NCI-H82 treated with DMSO at 0.1 percent for 48 hours (cell line): ENCODE results near the gene MTARC2.
"Not testable (repeated sequence)": the region's sequence is repeated elsewhere in the genome, so short reads cannot be mapped to it uniquely, and the experiment has no call there.

Source experiments
- DNase-seq: peaks from one replicate; lab custom pipeline; 2025; ENCODE audit not compliant: unreplicated experiment; lab: John Stamatoyannopoulos, UW

Gene MTARC2

DNA sequence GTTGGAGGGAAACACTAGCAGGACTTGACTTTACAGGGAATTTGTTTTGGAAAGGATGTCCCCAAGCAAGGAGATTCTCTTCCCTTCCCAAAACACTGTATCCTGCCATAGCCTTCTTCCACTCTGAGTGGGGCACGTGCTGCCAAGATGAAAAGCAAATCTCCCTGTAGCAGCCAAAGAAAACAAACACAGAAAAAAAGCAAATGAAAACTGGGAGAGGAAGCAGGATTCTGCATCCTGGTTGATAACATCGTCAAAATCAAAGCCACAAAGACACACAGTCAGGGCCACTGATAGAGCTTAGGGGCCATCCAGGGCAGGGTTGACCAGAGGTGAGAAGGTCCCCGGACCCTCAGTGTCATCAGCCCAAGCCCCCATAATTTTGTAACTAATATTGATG, 16.0 kb upstream of the MTARC2 start:
- no peak for DNase-seq

DNA sequence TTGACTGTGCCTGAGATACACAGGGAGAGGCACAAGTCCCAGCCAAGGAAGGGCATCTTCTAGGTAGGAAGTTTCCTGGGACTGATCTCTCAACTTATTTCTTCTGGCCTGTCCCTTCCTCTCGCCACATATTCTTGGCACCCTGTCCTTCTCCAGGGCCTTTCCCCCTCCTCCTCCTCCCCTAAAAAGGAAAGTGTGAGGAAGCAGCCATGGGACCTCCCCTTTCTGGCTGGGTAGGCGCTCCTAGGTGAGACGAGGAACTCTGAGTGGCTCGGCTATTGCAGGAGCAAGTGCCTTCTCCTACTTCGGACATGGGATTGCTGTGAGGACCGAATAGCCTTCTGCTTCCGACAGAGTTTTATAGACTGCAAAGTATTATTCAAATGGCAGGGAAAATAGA, 15.5 kb upstream of the MTARC2 start:
- DNase-seq: no peak

DNA sequence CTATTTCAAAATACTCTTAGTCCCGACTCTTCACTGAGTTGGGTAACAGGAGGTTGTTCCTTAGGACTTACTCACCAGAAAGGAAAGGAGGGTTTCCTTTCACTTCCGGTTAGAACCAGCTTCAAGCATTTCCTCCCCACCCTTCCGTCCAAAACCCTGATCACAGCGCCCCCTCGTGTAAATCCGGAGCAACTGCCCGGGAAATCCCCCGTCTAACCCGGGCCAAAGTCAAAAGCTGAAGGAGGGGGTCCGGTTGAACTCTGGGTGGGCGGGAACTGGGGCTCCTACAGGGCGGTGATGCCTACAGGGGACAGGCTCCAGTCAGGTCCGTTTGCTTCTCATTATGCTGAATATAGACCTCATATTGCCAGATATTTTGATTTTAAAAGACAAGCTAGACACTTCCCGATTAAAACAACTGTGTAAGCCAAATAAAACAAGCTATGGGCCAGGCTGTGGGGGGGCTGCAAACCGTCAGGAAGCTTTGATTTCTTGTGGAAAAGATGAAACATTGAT, 15.0 kb upstream of the MTARC2 start:
- DNase-seq: peak; percentile 74

DNA sequence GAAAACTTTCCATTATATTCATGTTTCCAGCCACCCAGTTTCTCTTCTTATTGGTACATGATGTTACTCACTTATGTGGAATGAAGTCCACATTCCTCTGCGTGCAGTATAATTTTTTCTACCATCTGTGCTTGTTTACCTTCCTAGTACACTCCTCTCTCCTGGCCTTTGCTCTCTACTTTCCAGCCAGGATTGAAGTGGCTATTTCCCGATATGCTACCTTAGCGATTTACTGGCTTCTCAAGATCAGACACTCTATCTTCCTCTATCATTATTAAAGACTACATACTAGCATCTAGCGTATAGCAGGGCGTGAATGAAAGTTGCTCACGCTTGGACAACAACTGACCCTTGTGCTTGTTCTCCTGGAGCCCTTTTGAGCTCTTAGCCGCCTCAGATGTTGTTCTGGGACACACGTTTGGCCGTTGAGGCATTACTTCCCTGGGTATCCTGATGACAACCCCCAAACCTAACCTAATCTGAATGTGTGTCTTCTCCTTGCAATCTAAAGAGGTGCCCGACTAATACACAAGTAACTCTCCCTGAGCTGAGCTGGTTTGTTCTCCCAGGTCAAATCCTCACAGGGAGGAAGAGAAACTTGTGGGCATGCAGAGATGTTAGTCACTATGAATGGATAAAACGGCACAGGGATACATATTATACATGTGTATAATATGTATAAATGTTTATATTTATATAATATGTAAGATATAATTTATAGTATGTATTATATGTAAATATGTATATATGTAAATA, 13.4 kb upstream of the MTARC2 start:
- no peak for DNase-seq

DNA sequence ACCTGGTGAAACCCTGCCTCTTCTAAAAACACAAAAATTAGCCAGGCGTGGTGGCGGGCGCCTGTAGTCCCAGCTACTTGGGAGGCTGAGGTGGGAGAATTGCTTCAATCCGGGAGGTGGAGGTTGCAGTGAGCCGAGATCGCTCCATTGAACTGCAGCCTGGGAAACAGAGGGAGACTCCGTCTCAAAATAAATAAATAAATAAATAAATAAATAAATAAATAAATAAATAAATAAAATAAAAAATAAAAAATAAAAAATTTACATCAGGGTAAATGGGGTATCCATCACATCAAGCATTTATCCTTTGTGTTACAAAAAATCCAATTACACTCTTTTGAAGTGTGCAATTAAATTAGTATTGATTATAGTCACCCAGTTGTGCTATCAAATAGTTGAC, 11.8 kb upstream of the MTARC2 start:
- not testable (repeated sequence) for DNase-seq

DNA sequence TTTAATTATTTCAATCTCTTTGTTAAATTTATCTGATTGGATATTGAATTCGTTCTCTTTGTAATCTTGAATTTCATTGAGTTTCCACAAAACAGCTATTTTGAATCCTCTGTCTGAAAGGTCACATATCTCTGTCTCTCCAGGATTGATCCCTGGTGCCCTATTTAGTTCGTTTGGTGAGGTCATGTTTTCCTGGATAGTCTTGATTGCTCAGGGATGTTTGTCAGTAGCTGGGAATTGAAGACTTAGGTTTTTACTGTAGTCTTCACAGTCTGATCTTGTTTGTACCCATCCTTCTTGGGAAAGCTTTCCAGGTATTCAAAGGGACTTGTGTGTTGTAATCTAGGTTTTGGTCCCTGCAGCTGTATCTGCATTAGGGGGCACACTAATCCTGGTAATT, 6.8 kb upstream of the MTARC2 start:
- DNase-seq: no peak

DNA sequence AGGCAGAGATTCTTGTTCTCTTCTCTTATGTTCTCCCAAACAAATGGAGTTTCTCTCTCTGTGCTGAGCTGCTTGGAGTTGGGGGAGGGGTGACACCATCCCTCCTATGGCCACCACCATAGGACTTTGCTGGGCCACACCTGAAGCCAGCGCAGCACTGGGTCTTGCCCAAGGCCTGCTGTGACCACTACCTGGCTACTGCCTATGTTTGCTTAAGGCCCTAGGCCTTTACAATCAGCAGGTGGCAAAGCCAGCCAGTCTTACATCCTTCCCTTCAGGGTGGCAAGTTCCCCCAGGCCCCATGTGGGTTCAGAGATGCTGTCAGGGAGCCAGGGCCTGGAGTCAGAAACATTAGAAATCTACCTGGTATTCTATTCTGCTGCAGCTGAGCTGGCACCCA, 6.3 kb upstream of the MTARC2 start:
- DNase-seq: no peak

DNA sequence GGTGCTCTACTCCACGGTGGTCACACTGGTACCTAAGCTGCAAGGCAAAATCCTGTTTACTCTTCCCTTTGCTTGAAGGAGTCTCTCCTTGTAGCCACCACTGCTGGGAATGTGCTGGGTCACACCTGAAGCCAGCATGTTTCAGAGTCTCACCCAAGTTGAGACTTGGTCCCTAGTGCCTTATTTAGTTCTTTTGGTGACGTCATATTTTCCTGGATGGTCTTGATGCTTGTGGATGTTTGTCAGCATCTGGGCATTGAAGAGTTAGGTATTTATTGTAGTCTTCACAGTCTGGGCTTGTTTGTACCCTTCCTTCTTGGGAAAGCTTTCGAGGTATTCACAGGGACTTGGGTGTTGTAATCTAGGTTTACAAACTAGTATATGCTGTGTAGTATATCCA, 5.6 kb upstream of the MTARC2 start:
- DNase-seq: no peak

DNA sequence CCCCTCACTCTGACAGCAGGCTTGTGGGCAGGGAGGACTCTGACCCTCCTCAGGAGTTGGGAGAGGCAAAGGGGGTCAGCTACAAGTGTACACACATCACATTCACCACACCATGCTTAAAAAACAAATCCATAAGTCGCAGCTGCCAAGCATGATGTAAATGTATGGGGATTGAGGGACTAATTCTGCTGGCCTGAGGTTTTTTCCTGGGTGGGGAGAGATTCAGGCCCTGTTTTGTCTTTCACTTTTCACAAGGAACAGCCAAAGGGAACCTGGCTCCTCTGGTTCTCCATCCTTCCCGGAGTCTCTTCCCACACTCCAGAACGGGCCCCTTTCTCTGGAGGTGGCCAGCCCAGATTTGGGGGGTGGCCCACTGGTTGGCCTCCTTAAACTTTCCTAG, 1.3 kb upstream of the MTARC2 start:
- no peak for DNase-seq

DNA sequence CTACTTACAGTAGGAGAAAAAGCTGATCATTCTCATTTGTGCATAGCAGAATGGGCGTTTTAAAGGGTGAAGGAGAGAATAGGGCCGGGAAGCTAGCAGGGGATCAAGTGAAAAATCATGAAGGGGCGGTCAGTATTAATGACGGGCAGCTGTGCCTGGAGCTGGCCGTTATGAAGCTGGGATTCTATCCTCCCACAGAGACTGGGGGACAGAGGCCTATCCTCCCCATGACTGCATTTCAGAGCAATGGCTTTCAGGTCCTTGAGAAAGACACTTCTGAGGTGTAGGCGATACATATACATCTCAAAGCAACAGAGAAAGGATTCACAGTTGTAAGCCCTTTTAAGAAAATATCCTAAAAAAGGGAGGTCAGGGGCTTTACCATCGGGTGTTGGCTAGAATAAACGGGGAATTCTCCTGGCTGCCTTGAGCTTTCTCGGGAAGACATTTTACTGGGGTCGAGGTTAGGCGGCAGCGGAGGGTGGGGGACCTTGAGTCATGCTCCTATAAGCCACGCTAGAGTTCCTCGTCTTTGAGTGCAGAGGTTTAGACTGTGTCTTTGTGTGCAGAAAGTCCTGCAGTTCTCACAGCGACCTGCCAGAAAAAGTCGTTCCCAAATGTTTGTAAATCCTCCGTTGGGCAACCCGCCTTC, 559 bp upstream of the MTARC2 start:
- DNase-seq: no peak

DNA sequence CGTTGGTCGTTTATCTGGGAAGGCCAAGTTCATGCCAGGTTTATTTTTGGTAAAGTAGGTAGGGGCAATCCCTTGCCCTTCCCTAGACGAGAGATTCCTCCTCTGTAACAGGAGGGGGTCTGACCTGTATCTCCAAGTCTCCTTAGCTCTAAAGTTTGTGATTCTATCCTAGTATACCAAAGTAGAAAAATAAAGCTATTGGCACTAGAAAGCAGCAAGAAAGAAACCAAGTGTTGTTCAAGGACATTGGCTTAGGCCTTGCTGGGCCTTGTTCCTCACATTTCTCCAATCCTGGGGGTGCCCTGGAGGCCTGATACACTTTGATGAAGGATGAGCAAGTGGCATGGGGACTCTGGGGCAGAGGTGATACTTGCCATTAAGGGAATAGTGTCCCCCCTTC, 814 bp downstream of the MTARC2 start:
- DNase-seq: no peak

DNA sequence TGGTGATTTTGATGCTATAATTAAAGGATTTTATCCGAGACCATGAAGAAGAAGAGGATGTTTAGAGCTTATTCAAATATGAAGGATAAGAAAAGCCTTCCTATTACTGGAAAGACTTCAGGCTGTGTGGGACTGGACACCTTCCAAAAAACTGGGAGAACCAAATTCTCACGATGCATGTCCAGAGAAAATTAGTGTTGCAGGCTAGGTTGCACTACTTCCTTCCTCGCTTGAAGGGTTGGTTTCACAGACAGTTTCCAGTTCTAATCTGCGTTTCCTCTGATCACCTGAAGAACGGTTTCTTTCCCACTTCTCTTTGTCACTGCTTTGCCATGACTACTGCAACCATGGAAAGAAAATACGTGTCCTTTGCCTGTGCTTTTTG, 2.0 kb downstream of the MTARC2 start:
- DNase-seq: no peak

DNA sequence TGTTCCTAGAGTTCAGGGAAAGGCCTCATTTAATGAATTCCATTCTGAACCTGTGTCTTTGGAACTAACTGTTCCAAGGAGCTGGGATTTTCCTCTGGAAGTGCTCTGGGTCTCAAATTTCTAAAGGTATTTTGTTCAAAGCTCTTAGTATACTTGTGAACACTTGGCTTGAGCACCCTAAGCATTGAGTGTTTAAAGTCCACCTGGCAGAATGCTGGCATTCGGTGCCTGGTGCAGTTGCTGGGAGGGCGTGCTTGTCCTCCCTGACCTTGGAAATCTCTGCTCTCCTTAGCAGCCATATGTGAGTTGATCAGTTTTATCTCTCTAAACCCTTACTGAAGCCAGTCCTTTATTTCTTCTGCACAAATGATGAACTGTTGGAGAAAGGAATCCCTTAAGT, 3.0 kb downstream of the MTARC2 start:
- no peak for DNase-seq

DNA sequence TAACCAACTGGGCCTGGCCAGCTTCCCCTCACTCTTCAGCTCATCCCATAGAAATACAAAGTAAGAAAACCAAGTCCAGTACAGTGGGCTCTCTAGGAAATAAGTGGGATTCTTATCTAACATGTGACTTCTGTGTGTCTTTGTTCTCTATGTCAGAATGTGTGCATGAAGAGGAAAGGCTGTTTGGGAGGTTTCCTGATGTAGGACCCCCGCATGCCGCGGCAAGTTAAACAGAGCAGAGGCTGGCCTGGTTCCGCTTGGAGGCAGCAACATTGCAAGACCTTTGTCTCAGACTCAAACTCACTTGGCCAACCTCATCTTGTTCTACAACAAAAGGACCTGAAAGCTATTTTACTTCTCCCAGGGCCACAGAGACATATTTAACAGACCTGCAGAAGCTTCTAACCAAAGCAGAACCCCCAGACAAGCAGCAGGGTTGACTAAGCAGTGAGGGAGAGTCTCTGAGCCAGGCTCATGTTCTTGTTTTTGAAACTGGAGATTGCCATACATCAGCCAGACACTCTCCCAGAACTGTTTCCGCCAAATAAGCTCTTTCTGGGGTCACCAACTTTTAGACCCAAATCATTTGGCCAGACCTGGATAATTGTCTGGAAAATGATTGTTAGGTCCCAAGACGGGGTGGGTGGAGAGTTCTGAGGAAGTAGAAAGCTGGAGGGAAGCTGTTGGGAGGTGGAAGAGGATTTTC, 6.2 kb downstream of the MTARC2 start:
- DNase-seq: no peak

DNA sequence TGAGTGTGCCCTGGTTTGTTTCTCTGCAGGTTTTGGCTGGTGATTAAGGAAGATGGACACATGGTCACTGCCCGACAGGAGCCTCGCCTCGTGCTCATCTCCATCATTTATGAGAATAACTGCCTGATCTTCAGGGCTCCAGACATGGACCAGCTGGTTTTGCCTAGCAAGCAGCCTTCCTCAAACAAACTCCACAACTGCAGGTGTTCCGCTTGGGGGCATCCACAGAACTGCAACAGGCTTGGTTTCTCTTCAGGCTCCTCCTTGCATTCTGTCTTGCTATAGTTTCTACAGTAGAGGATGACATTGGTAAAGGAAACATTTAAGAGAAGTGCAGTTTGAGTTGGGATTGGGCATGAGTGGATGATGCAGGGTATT, 6.8 kb downstream of the MTARC2 start:
- no peak for DNase-seq

DNA sequence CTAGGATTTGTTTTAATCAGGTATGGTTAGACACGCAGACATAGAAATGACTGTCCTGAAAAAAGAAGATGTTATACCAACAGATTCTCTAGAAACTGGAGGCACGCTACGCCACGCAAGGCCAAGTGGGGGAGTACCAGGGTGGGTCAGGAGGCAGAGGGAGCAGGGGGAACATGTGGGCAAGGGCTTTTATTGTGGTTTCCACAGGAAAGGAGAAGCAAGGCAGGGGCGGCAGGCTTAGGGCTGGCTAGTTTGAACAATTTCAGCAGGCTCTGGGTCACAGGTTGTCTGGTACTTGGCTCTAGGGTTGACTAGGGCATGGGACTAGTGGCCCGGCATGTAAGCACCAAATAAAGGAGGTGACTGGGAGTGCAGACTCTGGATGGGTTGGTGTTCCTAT, 7.2 kb downstream of the MTARC2 start:
- DNase-seq: no peak

DNA sequence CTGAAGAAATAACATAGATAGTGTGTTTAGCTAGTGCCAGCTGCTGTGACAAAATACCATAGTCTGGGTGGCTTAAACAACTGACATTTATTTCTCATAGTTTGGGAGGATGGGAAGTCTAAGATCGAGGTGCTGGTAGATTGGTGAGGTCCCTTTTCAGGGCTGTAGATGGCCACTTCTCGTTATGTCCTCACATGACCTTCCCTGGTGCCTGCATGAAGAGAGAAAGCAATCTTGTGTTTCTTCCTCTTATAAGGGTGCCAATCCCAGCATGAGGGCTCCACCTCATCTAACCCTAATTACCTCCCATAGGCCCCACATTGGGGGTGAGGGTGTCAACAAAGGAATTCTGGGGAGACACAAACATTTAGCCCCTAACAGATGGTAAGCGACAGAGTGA, 9.3 kb downstream of the MTARC2 start:
- DNase-seq: no peak

DNA sequence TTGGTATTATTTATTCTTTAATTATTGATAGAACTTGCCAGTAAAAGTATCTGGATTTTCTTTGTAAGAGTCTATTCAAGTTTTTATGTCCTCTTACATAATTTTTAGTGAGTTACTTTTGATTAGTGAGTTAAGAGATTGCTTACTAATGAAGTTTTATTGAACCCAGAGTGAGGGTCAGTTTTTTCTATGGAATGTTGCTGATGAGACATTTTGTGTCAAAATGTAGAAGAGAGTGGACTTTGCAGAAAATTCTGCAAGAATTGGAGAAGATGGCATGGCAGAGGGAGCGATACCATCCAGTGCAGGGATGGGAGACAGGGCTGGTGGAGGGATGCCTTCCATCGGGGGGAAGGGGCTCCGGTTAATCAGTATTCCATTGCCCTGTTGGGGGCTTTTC, 11.0 kb downstream of the MTARC2 start:
- no peak for DNase-seq

DNA sequence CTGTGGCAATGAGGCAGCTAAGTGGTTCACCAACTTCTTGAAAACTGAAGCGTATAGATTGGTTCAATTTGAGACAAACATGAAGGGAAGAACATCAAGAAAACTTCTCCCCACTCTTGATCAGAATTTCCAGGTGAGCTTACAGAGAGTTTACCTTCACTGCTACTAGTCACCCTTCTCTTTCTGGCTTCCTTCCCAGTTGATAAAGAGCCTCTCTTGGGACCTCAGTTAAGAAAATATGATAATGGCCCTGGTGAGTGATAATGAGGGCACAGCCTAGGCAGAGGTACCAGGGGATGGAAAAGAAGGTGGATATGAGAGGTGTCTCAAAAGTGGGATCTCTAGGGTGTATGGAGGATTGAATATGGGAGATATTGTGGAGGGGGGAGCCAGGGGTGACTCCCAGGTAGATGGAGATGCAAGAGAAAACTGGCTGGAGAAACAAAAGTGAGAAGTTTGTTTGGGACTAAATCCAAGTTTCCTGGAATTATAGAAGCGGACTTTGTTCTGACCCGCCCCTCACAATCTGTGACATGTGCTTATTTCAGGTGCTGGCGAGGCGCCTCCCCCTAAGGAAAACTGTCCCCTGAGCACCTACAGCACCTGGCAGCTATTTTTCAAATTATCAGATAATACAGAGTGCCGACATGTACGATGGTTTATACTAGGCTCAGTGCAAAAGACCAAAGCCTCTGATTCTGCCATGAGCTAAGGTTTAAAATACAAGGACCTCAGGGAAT, 13.7 kb downstream of the MTARC2 start:
- no peak for DNase-seq

DNA sequence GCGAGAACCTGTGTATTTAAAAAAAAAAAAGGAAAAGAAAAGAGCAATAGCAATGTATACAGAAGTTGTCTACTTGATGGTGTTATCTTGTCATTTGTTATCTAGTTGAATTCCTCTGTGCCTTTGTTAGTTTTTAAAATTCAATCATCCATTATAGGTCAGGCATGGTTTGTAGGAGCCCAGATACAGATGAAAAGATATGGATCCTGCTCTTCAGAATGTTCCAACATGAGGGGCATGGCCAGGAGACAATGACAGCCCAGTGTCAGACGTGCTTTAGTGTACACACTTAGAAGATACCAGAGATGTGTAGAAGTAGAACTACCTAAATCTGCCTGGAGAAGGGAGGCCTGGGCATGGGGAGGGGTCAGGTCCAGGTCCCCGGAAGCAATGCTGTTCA, 16.6 kb downstream of the MTARC2 start:
- no peak for DNase-seq

DNA sequence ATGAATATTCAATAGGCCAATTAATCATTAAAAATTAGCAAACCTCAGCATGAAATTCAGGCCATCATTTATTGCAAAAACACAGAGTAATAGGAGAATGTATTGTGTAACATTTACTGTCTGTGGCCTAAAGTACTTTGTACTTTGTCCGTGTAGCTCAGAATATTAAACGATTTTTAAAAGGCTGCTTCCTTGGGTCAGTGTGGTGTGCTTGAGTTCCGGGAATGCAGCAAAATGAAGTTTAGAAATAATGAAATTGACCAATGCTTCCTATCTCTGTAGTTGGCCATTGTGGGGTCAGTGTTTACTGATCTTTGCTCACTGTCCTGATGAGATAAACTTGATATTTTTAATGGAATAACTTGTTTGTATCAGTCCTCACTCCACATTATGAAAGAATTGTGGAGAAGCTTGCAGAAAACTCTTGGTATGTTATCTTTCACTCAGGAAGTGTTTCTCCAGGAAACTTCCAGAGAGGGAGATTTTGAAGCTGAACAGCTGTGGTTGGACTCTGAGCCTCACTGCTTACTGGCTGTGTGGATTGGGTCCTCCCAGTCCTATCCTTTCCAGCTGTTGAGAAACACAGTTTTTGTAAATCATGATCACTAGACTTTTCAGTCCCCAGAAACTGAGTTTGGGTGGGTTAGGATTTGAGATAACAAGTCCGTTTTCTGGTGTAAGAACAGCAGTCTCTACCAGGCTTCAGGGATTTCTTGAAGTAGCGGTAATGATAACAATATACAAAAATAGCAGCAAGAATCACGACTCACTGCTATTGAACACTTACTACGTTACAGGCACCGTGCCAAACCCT, 19.4 kb downstream of the MTARC2 start:
- DNase-seq: no peak
